ENCODE results near the gene PPAN. TPM values are rescaled to one million over a fixed set of nuclear protein-coding genes. Genes with fewer than 3 reads are reported as not detected.

Gene PPAN
- total RNA-seq, 2 experiments from 2014 or later, result 59.7 to 60.0 TPM

DNA sequence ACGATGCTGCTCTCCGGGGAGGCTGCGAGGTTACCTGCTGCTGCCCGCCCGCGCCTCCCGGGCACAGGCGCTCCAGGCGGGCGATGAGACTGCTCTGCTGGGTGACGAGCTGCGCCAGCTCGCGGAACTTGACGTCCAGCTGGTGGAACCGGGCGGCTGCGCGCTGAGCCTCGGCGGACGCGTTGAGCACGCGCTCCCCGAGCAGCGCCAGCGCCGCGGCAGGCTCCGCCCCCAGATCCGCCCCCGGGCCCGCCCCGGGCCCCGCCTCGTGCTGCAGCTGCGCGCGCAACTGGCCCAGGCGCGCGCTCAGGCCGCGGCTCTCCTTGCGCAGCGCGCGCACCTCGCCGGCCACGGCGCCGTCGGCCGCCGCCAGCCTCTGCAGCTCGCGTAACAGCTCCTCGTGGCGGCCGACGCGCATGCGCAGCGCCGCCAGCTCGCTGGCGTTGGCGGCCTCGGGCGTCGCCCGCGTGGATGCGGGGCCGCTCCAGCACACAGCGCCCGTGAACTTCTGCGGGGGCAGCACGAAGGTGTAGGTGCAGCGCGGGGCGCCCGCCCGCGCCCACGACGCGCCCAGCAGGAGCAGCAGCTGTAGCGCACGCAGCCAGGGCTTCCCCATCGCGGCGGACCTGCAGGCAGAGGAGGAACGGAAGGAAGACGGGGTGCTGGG, 10.1 kb upstream of the PPAN start:
- Mint-ChIP-seq H3K27ac (no peak overlapping the region), H3K27me3 (ENCODE audit: low read depth) (no peaks in the 10 kb centered on the region), H3K4me1 (ENCODE audit: low read depth) (peaks cover 23% of the 10 kb centered on the region), H3K4me3 (peak overlapping the region; percentile 58), H3K36me3 (ENCODE audit: low read depth) (peaks cover 29% of the 10 kb centered on the region), H3K9me3 (no peaks in the 10 kb centered on the region)
- intact Hi-C loops (cut with micrococcal nuclease), result loop anchor here (1.0 kb wide), 1 partner anchor 10 kb away; the partner anchor contains the start of gene PPAN
- peak; percentile 80 for DNase-seq
- CTCF ChIA-PET, result interaction anchor here (0.7 to 2.4 kb wide), 8 partner anchors 9 to 24 kb away, joined by 3 to 14 read pairs (median 4); partner anchors contain the start of genes EIF3G and PPAN

DNA sequence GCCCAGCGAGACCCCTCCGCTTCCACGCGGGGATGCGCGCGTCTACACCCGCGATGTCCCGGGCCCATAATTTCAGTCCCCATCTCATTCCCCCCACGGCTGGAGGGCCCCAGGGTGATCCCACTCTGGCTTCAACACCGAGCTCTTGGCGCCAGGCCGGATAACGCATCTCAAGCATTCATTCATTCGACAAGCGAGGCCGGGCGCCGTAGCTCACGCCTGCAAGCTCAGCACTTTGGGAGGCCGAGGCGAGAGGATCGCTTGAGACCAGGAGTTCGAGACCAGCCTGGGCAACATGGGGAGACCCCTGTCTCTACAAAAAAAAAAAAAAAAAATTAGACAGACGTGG, 9.6 kb upstream of the PPAN start:
- Mint-ChIP-seq H3K9me3 (no peaks in the 10 kb centered on the region), H3K36me3 (ENCODE audit: low read depth) (peaks cover 28% of the 10 kb centered on the region), H3K27me3 (ENCODE audit: low read depth) (no peaks in the 10 kb centered on the region), H3K4me1 (ENCODE audit: low read depth) (peaks cover 23% of the 10 kb centered on the region), H3K4me3 (peak overlapping the region; percentile 58), H3K27ac (no peak overlapping the region)
- no peak for DNase-seq
- intact Hi-C loops (cut with micrococcal nuclease), result loop anchor here (1.0 kb wide), 1 partner anchor 10 kb away; the partner anchor contains the start of gene PPAN
- CTCF ChIA-PET, result interaction anchor here (0.7 to 2.4 kb wide), 6 partner anchors 8 to 24 kb away, joined by 3 to 14 read pairs (median 4); partner anchors contain the start of genes EIF3G and PPAN

DNA sequence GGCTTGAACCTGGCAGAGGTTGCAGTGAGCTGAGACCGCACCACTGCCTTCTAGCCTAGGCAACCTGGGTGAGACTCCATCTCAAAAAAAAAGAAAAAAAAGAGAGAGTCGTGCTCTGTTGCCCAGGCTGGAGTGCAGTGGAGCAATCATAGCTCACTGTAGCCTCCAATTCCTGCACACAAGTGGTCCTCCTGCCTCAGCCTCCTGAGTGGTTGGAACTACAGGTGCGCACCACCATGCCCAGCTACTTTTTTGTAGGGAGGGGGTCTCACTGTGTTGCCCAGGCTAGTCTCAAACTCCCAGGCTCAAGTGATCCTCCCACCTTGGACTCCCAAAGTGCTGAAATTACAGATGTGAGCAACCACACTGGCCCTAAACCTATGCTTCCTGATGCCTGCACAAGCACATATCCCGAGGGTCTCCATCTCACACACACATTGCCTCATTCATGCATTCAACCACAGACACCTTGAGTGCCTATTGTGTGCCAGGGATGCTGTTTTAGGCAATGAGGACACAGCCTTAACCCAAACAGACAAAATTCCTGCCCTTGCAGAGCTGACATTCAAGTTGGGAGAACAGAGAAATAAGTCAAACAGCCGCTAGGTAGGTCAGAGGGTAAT, 5.9 kb upstream of the PPAN start:
- intact Hi-C loops (cut with micrococcal nuclease), result loop anchor here (10.0 kb wide), 3 partner anchors 235 to 665 kb away; partner anchors contain the start of genes ICAM3, RAVER1 and ZNF266
- H3K4me3 Mint-ChIP-seq, result no peak overlapping the region
- peaks cover 49% of the 10 kb centered on the region for H3K4me1 Mint-ChIP-seq (ENCODE audit: low read depth)

DNA sequence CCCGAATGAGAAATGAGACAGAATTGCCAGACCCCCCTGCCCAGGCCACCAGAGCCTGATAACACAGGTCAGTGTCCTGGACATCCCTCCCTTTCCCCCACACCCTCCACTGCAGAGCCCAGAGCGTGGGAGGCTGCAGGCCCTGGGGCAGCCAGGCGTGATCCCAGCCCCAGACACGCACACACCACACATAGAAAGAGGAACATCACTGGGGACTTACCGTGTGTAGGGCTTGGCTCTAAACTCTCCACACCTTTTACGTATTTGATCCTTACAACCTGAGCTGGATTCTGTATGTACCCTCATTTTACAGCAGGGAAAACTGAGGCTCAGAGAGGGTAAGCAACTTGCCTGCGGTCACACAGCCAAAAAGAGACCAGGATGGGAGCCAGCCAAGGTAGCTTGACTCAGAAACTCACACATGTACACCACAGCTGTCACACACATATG, 3.4 kb upstream of the PPAN start:
- DNase-seq, result no peak
- H3K4me1 Mint-ChIP-seq (ENCODE audit: low read depth), result peaks cover 55% of the 10 kb centered on the region
- intact Hi-C loops (cut with micrococcal nuclease), result loop anchor here (10.0 kb wide), 3 partner anchors 232 to 668 kb away; partner anchors contain the start of genes ICAM3, RAVER1 and ZNF266
- H3K27ac Mint-ChIP-seq, result peak overlapping the region; percentile 91
- CTCF ChIA-PET, result interaction anchor here (2.9 kb wide), 1 partner anchor 11 kb away, joined by 17 read pairs; no protein-coding TSS in a partner anchor
- peak overlapping the region; percentile 27 for H3K4me3 Mint-ChIP-seq
- H3K36me3 Mint-ChIP-seq (ENCODE audit: low read depth), result peaks cover 17% of the 10 kb centered on the region
- H3K27me3 Mint-ChIP-seq (ENCODE audit: low read depth), result no peaks in the 10 kb centered on the region
- no peaks in the 10 kb centered on the region for H3K9me3 Mint-ChIP-seq

More for the DNA sequence above, 5.9 kb upstream of the PPAN start:
- no peak for DNase-seq
- Mint-ChIP-seq H3K36me3 (ENCODE audit: low read depth) (peaks cover 8% of the 10 kb centered on the region), H3K27ac (peak overlapping the region; percentile 61), H3K27me3 (ENCODE audit: low read depth) (no peaks in the 10 kb centered on the region), H3K9me3 (no peaks in the 10 kb centered on the region)
- CTCF ChIA-PET, result interaction anchor here (0.5 to 2.1 kb wide), 7 partner anchors 8 to 240 kb away, joined by 3 to 11 read pairs (median 4); partner anchors contain the start of gene ICAM1

DNA sequence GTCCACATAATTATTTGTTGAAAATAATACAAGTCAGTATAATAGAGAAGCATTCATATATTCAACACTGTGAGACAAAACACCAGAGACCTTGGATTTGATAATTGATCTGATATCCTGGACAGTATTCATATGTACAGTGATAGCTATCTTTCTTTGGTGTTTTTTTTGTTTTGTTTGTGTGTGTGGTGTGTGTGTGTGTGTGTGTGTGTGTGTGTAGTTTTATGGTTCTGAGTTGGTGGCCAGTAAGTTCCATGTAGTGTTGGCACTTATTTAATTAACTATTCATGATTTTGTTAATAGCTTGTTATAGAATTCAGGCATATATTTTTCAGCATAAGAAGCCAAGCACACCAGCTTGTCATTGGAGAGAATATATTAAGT, 2.0 kb upstream of the PPAN start:
- H3K27me3 Mint-ChIP-seq (ENCODE audit: low read depth), result no peaks in the 10 kb centered on the region
- H3K9me3 Mint-ChIP-seq, result no peaks in the 10 kb centered on the region
- H3K4me1 Mint-ChIP-seq (ENCODE audit: low read depth), result peaks cover 60% of the 10 kb centered on the region
- intact Hi-C loops (cut with micrococcal nuclease), result loop anchor here (1.0 to 10.0 kb wide), 6 partner anchors 9 to 669 kb away; partner anchors contain the start of genes ICAM3, RAVER1 and ZNF266
- H3K4me3 Mint-ChIP-seq, result peak overlapping the region; percentile 55
- CTCF ChIA-PET, result interaction anchor here (0.6 to 2.9 kb wide), 7 partner anchors 8 to 126 kb away, joined by 3 to 17 read pairs (median 3); no protein-coding TSS in a partner anchor
- H3K36me3 Mint-ChIP-seq (ENCODE audit: low read depth), result peaks cover 27% of the 10 kb centered on the region
- no peak for DNase-seq
- peak overlapping the region; percentile 100 for H3K27ac Mint-ChIP-seq

DNA sequence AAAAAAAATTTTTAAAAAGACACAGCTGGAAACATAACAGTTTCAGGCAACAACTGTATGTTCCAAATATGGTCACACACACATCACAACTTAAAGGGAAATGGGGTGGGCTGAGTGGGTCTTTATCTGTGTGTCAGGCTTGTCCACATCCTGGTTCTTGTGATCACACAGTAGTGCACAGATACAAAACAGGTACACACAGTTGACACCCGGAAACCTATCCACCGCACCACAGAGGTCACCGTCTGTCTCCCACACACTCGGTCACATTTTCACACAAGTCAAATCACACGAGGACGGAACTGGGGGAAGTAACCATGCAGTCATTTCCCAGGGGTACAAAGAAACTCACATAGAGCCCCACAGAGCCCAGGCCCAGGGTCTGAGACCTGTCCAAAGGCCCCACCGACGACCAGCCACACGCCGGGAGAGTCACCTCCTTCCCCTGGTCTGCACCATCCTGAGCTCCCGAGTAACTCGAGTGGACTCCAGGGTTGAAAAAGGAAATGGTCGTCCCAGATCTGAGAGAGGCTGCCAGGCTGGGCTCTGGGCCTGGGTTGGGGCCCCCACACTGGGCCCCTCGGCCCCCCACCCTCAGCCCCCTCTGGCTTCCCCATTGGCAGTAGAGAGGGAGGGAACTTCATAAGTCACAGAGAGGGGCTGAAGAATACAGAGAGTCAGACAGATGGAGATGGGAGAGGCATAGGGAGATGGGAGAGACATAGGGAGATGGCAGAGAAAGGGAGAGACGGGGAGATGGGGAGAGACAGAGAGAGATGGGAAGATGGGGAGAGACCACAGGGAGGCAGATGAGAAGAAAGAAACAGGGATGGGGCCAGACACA, 1.3 kb upstream of the PPAN start:
- Mint-ChIP-seq H3K27me3 (ENCODE audit: low read depth) (no peaks in the 10 kb centered on the region), H3K9me3 (no peaks in the 10 kb centered on the region), H3K27ac (peak overlapping the region; percentile 100), H3K4me3 (peak overlapping the region; percentile 80), H3K36me3 (ENCODE audit: low read depth) (peaks cover 34% of the 10 kb centered on the region), H3K4me1 (ENCODE audit: low read depth) (peaks cover 62% of the 10 kb centered on the region)
- DNase-seq, result peak; percentile 87
- CTCF ChIA-PET, result interaction anchor here (0.6 to 2.9 kb wide), 7 partner anchors 9 to 125 kb away, joined by 3 to 17 read pairs (median 3); no protein-coding TSS in a partner anchor
- intact Hi-C loops (cut with micrococcal nuclease), result loop anchor here (1.0 to 10.0 kb wide), 10 partner anchors 8 to 670 kb away; partner anchors contain the start of genes CDKN2D, ICAM3, PIN1 and RAVER1

DNA sequence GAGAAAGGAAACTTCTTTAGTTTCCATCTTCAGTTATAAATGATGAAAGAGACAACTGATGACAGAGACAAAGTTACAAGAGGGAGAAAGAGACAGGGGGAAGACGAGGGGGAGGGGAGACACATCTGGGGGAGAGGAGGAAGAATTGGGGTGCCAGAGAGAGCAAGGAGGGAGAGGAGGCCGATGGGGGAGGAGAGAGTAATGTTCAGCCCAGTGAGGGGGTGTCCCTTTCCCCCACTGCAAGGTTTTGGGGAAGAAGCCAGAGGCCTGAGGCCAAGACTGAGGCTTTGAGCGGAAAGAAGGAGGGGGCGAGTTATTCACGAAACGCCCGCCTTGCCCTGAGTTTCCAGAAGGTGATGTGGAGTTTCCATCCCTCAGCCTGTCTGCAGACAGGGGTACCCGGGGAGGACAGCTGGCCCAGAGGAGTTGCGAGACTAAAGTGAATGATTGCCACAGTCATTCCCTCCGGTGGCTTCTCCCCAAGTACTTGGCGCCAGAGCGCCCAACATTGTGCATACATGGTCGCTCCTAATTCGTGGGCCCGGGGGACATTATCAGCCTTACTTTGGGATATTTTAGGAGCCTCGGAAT, 558 bp upstream of the PPAN start:
- Mint-ChIP-seq H3K36me3 (ENCODE audit: low read depth) (peaks cover 39% of the 10 kb centered on the region), H3K27me3 (ENCODE audit: low read depth) (no peaks in the 10 kb centered on the region), H3K27ac (peak overlapping the region; percentile 100), H3K4me3 (peak overlapping the region; percentile 80), H3K9me3 (no peaks in the 10 kb centered on the region), H3K4me1 (ENCODE audit: low read depth) (peaks cover 64% of the 10 kb centered on the region)
- intact Hi-C loops (cut with micrococcal nuclease), result loop anchor here (1.0 to 10.0 kb wide), 13 partner anchors 9 to 671 kb away; partner anchors contain the start of genes CDKN2D, DNMT1, EIF3G and ICAM3
- peak; percentile 91 for DNase-seq
- CTCF ChIA-PET, result interaction anchor here (1.3 to 4.4 kb wide), 4 partner anchors 8 to 14 kb away, joined by 4 to 20 read pairs (median 12); partner anchors contain the start of gene EIF3G

DNA sequence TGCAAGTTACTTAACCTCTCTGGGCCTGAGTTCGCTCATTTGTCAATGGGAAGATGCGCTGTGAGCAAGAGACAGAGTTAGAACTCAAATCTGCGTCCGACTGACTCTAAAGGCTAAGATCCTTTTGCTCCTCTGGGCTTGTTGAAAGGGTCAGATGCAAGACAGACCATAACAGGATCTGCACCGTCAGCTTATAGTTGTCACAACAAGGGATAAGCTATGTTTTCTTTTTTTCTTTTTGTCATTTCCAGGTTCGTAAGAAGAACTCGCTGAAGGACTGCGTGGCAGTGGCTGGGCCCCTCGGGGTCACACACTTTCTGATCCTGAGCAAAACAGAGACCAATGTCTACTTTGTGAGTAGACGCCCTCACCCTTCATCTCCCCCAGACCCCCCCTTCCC, 1.1 kb downstream of the PPAN start:
- H3K4me1 Mint-ChIP-seq (ENCODE audit: low read depth), result peaks cover 72% of the 10 kb centered on the region
- peak overlapping the region; percentile 85 for H3K27ac Mint-ChIP-seq
- H3K36me3 Mint-ChIP-seq (ENCODE audit: low read depth), result peaks cover 49% of the 10 kb centered on the region
- no peaks in the 10 kb centered on the region for H3K27me3 Mint-ChIP-seq (ENCODE audit: low read depth)
- no peak for DNase-seq
- peak overlapping the region; percentile 80 for H3K4me3 Mint-ChIP-seq
- CTCF ChIA-PET, result interaction anchor here (0.6 to 4.4 kb wide), 6 partner anchors 8 to 424 kb away, joined by 3 to 20 read pairs (median 6); partner anchors contain the start of gene EIF3G
- H3K9me3 Mint-ChIP-seq, result no peaks in the 10 kb centered on the region
- intact Hi-C loops (cut with micrococcal nuclease), result loop anchor here (5.0 to 10.0 kb wide), 4 partner anchors 228 to 672 kb away; partner anchors contain the start of genes ICAM3, PIN1, RAVER1 and ZNF266

DNA sequence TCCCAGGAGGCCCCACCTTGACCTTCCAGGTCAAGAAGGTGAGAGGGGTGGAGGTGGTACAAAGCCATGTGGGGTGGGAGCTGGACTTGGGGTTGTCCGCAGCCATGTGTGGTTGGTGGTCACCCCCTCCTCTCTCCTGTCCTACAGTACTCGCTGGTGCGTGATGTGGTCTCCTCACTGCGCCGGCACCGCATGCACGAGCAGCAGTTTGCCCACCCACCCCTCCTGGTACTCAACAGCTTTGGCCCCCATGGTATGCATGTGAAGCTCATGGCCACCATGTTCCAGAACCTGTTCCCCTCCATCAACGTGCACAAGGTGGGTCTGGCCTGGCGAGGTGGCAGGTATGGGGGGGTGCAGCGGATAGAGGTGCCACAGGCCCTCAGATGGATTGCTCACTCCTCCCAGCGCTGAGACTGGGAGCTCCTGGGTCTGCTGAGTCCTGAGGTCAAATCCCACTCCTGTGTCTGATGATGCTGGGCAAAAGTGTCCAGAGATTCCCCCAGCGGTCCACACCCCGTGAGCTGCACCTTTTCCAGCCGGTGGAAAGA, 1.7 kb downstream of the PPAN start:
- Mint-ChIP-seq H3K36me3 (ENCODE audit: low read depth) (peaks cover 52% of the 10 kb centered on the region), H3K27ac (peak overlapping the region; percentile 85), H3K4me3 (peak overlapping the region; percentile 80), H3K27me3 (ENCODE audit: low read depth) (no peaks in the 10 kb centered on the region), H3K9me3 (no peaks in the 10 kb centered on the region), H3K4me1 (ENCODE audit: low read depth) (peaks cover 72% of the 10 kb centered on the region)
- no peak for DNase-seq
- intact Hi-C loops (cut with micrococcal nuclease), result loop anchor here (5.0 to 10.0 kb wide), 4 partner anchors 227 to 673 kb away; partner anchors contain the start of genes ICAM3, PIN1, RAVER1 and ZNF266
- CTCF ChIA-PET, result interaction anchor here (0.9 to 4.4 kb wide), 6 partner anchors 9 to 151 kb away, joined by 3 to 20 read pairs (median 6); partner anchors contain the start of gene EIF3G

DNA sequence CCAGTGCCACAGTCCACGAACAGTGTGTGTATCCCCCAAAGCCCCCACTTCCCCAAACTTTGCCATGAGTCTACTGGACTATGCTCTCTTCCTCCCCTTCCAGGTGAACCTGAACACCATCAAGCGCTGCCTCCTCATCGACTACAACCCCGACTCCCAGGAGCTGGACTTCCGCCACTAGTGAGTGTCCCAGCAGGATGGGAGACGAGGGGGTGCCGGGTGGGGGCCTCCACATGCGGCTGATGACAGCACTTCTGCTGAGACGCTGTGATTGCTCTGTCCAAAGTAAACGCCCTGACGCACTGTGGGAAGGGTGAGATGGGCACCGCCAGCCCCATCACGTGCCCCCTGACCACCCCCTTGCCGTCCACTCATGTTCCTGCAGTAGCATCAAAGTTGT, 3.4 kb downstream of the PPAN start:
- no peaks in the 10 kb centered on the region for H3K9me3 Mint-ChIP-seq
- no peaks in the 10 kb centered on the region for H3K27me3 Mint-ChIP-seq (ENCODE audit: low read depth)
- peaks cover 68% of the 10 kb centered on the region for H3K4me1 Mint-ChIP-seq (ENCODE audit: low read depth)
- H3K36me3 Mint-ChIP-seq (ENCODE audit: low read depth), result peaks cover 52% of the 10 kb centered on the region
- CTCF ChIA-PET, result interaction anchor here (0.6 to 4.4 kb wide), 4 partner anchors 10 to 1341 kb away, joined by 3 to 20 read pairs (median 3); partner anchors contain the start of gene EIF3G
- H3K4me3 Mint-ChIP-seq, result no peak overlapping the region
- DNase-seq, result no peak
- H3K27ac Mint-ChIP-seq, result no peak overlapping the region
- intact Hi-C loops (cut with micrococcal nuclease), result loop anchor here (5.0 to 10.0 kb wide), 4 partner anchors 225 to 675 kb away; partner anchors contain the start of genes ICAM3, PIN1, RAVER1 and ZNF266

Measured in activated naive CD4-positive, alpha-beta T cell treated with anti-CD3 and anti-CD28 coated beads for 36 hours (primary cell).